B cell (primary cell): Measurements from ENCODE around the gene TAF1D.

ENCODE experiments used
- CTCF ChIP-seq: fragments of 200-600 bp; IDR thresholded peaks from one replicate; pipeline ENCODE4 v1.8.0; 2022; ENCODE audit warnings: antibody characterized with exemption, mild to moderate bottlenecking
- EZH2 ChIP-seq: IDR thresholded peaks from 2 replicates; pipeline ENCODE4 v1.6.1; 2012; ENCODE audit warnings: borderline replicate concordance, low read depth, mild to moderate bottlenecking, moderate library complexity, low read length; ENCODE audit not compliant: insufficient read depth, poor library complexity, severe bottlenecking

- TF ChIP-seq CTCF (no peak), EZH2 (no peak)
Observed at GRCh38 chr11:93765551-93765950, 24.3 kb upstream of the TAF1D start.
